HuH-7 (cell line): ENCODE data around the gene MCMBP.
A peak's percentile ranks its signal among the peaks of the same experiment; 100 is the strongest.
"Not testable (repeated sequence)": the region's sequence is repeated elsewhere in the genome, so short reads cannot be mapped to it uniquely, and the experiment has no call there.

Source experiments
- DNase-seq: peaks from one replicate; pipeline ENCODE4 v3.0.0; 2011; ENCODE audit warnings: low spot score

Gene MCMBP, protein sequence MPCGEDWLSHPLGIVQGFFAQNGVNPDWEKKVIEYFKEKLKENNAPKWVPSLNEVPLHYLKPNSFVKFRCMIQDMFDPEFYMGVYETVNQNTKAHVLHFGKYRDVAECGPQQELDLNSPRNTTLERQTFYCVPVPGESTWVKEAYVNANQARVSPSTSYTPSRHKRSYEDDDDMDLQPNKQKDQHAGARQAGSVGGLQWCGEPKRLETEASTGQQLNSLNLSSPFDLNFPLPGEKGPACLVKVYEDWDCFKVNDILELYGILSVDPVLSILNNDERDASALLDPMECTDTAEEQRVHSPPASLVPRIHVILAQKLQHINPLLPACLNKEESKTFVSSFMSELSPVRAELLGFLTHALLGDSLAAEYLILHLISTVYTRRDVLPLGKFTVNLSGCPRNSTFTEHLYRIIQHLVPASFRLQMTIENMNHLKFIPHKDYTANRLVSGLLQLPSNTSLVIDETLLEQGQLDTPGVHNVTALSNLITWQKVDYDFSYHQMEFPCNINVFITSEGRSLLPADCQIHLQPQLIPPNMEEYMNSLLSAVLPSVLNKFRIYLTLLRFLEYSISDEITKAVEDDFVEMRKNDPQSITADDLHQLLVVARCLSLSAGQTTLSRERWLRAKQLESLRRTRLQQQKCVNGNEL

DNA sequence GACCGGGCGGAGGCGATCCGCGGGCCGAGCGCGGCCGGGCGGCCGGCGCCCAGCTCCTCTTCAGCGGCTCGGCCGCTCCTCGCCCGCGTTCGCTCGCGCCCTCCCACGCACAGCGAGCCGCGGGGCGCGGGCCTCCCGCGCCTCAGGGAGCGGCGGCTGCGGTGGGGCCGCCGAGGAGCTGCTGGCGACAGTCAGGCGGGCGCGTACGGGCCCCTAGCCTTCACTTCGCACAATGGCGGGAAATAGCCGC lies at the start of gene MCMBP:
MCMBP (minus strand) TSS at position 234 of the 250 bp plus-strand sequence. CDS start 259 bp downstream, outside the sequence.
- no peak for DNase-seq

DNA sequence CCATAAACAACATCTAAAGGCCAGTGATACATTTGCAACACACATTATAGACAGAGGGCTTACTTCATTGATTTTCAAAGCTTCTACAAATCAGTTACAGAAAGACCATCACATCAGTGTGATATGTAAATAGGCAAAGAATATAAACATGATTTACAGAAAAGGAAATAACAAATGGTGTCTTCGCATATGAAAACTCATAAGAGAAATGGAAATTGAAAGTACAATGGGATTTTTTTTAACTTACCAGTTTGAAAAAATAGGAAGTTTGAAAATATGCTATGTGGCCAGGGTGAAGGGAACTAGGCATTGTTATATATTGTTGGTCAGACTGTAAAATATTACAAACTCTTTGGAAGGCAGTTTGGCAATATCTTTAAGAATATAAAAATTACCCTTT lies 47.2 kb upstream of the MCMBP start:
- no peak for DNase-seq

DNA sequence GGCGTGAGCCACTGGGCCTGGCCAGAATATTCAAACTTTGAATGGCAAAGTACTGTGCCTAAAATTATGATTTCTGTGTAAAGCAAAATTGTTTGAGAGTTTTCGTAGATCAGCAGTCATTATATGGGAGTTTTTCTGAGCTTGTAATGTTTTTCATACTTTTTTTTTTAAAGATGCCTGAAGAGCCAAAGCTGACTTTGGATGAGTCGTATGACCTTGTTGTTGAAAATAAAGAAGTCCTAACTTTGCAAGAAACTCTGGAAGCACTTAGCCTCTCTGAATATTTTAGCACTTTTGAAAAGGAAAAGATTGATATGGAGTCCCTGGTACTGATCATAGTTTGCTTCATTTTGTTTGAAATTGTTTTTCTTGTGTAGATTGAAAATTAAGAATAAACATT lies 46.6 kb upstream of the MCMBP start:
- DNase-seq: no peak

GRCh38 chr10:119917777-119918176 lies 45.1 kb upstream of the MCMBP start:
- no peak for DNase-seq

GRCh38 chr10:119910689-119911088 lies 38.0 kb upstream of the MCMBP start:
- no peak for DNase-seq

- no peak for DNase-seq
These were observed 35.5 kb upstream of the MCMBP start for GRCh38 chr10:119908166-119908565.

DNA sequence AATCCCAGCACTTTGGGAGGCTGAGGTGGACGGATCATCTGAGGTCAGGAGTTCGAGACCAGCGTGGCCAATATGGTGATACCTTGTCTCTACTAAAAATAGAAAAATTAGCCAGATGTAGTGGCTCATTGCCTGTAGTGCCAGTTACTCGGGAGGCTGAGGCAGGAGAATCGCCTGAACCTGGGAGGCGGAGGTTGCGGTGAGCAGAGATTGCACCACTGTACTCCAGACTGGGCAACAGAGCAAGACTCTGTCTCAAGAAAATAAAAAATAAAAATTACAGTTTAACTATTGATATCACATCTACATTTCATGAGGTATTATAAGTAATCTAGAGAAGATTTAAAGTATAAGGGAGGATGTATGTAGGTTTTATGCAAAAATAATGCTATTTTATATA lies 35.1 kb upstream of the MCMBP start:
- DNase-seq: not testable (repeated sequence)

- no peak for DNase-seq
These were observed 31.5 kb upstream of the MCMBP start for GRCh38 chr10:119903946-119904666.

DNA sequence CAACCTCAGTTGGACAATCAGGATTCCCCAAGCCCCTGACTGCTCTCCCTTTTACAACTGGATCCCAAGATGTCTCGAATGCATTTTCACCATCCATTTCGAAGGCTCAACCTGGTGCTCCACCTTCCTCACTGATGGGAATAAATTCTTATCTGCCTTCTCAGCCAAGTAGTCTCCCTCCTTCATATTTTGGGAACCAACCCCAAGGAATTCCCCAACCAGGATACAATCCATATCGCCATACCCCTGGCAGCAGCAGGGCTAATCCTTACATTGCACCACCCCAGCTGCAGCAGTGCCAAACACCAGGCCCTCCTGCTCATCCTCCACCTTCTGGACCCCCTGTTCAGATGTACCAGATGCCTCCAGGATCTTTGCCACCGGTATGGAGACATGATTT lies 25.9 kb upstream of the MCMBP start:
- no peak for DNase-seq

DNA sequence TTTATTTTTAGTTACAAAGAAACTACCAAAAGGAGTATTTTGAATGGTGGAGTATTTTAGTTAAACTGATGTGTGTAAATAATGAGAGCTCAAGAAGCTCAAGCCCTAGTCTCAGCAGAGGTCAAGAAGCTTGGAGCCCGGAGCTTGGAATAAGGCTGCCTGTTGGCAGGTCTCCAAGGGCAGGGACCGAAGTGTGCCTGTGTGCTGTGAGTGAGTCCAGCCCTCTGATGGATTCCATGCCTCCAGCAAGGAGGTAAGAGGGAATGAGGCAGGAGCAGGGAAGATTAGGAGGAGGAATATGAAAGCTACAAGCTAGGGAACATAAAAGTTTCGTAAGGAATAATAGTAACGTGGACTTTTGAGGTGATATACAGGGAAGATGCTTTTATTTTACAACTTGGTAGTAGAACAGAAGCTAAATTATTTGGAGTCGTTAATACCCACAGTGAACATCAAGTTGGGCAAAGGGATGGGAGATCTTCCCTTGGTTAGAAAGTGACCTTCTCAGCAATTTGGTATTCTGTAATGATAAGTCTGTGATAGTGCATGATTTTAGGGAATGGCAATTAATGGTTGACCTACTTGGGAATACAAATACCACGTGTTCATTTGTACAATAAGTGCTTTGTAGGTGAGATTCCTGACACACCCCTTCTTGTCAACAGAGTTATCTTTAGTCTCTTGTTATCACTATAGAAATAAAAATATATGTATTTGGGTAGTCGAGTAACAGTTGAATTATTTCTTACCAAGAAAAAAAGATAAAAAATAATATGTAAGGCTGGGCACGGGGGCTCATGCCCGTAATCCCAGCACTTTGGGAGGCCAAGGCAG lies 24.5 kb upstream of the MCMBP start:
- peak; percentile 31 for DNase-seq

GRCh38 chr10:119896061-119896655 lies 23.5 kb upstream of the MCMBP start:
- peak; percentile 17 for DNase-seq

DNA sequence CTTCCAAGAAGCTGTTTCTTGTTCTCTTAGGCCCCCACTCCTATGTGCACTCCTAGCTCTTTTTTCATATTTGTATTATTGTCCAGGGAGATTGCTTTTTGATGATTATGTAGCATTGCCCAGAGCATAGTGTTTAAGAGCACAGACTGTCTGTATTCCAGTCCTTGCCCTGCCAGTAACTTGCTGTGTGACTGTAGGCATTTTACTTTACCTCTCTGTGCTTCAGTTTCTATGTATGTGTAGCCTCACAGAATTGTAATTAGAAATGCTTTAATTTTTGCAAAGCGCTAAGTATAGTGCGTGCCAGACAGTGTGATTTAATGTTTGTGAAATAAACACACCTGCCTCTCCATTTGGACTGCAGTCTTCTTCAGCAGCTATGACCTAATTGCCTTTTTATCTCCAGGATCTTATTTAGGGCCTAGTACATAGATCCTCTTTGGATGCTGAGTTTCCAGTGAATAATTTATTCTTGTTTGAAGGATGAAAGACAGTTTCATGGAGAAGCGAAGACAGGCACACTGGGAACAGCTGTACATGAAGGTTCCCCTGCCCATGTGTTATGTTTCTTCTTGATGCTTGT lies 21.3 kb upstream of the MCMBP start:
- DNase-seq: no peak

- no peak for DNase-seq
These were observed 20.4 kb upstream of the MCMBP start for GRCh38 chr10:119893074-119893473.

DNA sequence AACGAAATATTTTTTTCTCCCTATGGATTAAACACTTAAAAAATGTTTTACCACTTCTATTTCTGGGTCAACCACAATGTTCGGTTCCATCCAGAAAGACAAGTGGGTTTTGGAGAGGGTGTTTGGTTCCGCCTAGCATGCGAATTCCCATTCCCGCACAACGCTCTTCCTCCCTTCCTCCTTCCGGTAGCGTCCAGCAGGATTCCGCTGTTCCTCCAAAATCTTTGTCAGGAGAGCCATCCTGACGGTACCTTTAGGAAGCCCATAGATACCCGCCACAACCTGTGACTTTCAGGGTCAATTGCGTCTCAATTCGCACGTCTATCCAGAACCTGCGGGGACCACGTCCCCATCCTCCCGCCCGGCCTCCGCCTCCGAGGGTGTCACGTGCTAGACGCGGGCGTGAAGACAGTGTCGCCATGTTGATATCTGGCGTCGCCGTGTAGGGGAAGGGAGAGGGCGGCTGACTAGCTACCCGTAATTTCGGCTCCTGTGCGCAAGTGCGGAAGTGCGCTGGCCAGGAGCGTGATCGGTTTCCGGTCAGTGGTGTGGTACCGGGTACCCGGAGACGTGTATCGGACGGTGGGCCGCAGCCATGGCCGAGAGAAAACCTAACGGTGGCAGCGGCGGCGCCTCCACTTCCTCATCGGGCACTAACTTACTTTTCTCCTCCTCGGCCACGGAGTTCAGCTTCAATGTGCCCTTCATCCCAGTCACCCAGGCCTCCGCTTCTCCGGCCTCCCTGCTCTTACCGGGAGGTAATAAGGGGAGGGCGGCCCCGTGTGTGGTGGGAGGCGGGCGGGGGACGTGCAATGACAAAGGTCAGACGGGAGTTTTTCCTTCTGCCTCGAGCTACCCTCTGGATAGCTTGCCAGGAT lies 19.8 kb upstream of the MCMBP start, which contains the start of gene SEC23IP:
SEC23IP (plus strand) TSS at position 543 of the 878 bp plus-strand sequence; CDS start at position 596, 53 bp downstream.
- peak; percentile 89 for DNase-seq

- not testable (repeated sequence) for DNase-seq
These were observed 19.2 kb upstream of the MCMBP start for GRCh38 chr10:119891849-119892187.

GRCh38 chr10:119890307-119890706 lies 17.7 kb upstream of the MCMBP start:
- DNase-seq: not testable (repeated sequence)

DNA sequence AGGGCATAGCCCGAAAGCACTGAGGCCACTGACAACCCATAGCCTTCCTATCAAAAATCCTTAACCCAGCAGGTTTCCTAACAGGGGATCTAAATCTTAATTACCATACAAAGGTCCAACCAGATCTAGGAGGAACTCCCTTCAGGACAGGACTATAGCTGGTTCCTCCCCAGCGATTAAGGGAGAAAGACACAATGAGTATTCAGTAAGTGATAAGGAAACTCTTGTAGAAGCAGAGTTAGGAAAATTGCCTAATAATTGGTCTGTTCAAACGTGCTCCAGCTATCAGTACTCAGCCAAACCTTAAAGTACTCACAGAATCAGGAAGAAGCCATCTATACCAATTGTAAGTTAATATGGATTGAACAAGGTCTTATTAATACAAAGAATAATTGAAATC lies 16.6 kb upstream of the MCMBP start:
- DNase-seq: not testable (repeated sequence)

GRCh38 chr10:119888715-119889114 lies 16.1 kb upstream of the MCMBP start:
- not testable (repeated sequence) for DNase-seq

DNA sequence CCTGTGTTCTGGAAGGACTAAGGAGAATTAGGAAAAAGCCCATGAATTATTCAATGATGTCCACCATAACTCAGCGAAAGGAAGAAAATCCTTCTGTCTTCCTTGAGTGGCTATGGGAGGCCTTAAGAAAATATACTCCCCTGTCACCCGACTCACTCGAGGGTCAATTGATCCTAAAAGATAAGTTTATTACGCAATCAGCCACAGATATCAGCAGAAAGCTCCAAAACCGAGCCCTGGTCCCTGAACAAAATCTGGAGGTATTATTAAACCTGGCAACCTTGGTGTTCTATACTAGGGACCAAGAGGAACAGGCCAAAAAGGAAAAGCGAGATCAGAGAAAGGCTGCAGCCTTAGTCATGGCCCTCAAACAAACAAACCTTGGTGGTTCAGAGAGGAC lies 13.4 kb upstream of the MCMBP start:
- DNase-seq: not testable (repeated sequence)

DNA sequence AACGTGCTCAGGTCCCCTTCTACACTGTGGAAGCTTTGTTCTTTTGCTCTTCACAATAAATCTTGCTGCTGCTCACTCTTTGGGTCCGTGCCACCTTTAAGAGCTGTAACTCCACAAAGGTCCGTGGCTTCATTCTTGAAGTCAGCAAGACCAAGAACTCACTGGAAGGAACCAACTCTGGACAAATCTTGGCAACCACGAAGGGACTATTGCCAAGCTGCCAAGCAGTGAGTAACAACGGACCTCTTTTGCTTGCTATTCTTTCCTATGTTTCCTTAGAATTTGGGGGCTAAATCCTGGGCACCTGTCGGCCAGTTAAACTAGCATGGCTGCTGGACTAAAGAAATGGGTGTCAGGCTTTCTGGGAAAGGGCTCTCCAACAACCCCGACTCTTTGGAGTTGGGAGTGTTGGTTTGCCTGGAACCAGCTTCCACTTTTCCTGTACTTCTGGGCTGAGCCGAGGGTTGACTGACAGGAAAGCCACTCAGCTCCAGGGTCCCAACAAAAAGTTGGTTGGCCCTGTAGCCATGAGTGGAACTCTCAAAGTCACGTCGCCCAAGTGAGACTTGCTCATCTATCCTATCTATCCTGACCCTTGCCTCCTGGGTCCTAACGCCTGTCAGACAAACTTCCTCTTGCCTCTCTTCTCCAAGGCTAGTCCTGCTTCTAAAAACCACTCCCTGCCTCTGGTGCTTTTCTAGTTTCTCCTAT lies 11.4 kb upstream of the MCMBP start:
- DNase-seq: not testable (repeated sequence)
